Inflammatory macrophage (primary cell): ENCODE measurements around the gene GBP1.
"Not testable (repeated sequence)": the region's sequence is repeated elsewhere in the genome, so short reads cannot be mapped to it uniquely, and the experiment has no call there.

Experiments
- DNase-seq, 2 donors: peaks; one replicate each; pipeline ENCODE4 v3.0.0-alpha.2; 2020 to 2022

Gene GBP1

GRCh38 chr1:89051300-89051954 lies 13.6 kb downstream of the GBP1 start:
- DNase-seq = no peak

- no peak for DNase-seq
Observed at GRCh38 chr1:89050649-89051033, 14.4 kb downstream of the GBP1 start.

- not testable (repeated sequence) for DNase-seq
Observed at GRCh38 chr1:89049901-89050648, 14.9 kb downstream of the GBP1 start.

- DNase-seq = not testable (repeated sequence)
Observed at GRCh38 chr1:89049187-89049586, 15.8 kb downstream of the GBP1 start.

GRCh38 chr1:89047734-89048133 lies 17.3 kb downstream of the GBP1 start:
- no peak for DNase-seq

GRCh38 chr1:89046318-89047183 lies 18.5 kb downstream of the GBP1 start:
- DNase-seq = peak in 1 of 2 donors; percentile 22

GRCh38 chr1:89044970-89045721 lies 19.9 kb downstream of the GBP1 start:
- DNase-seq = no peak

GRCh38 chr1:89043940-89044339 lies 21.1 kb downstream of the GBP1 start:
- no peak for DNase-seq

- DNase-seq = no peak
Observed at GRCh38 chr1:89042491-89042890, 22.5 kb downstream of the GBP1 start.

GRCh38 chr1:89041721-89042120 lies 23.3 kb downstream of the GBP1 start:
- DNase-seq = peak in 1 of 2 donors; percentile 72

- DNase-seq = no peak
Observed at GRCh38 chr1:89041119-89041641, 23.8 kb downstream of the GBP1 start.

- no peak for DNase-seq
Observed at GRCh38 chr1:89040315-89040626, 24.7 kb downstream of the GBP1 start.

- DNase-seq = peak in 1 of 2 donors; percentile 28
Observed at GRCh38 chr1:89037186-89037585, 27.8 kb downstream of the GBP1 start.

- no peak for DNase-seq
Observed at GRCh38 chr1:89035080-89035479, 29.9 kb downstream of the GBP1 start.

- not testable (repeated sequence) for DNase-seq
Observed at GRCh38 chr1:89034004-89034403, 31.0 kb downstream of the GBP1 start.

- DNase-seq = not testable (repeated sequence)
Observed at GRCh38 chr1:89029051-89029450, 36.0 kb downstream of the GBP1 start.

GRCh38 chr1:89025928-89026327 lies 39.1 kb downstream of the GBP1 start:
- DNase-seq = peak in 1 of 2 donors; percentile 29

- DNase-seq = no peak
Observed at GRCh38 chr1:89023026-89023425, 42.0 kb downstream of the GBP1 start.

- DNase-seq = peak; percentile 41 to 78
Observed at GRCh38 chr1:89022167-89022959, 42.6 kb downstream of the GBP1 start, which contains the start of gene GBP3. GBP3 (minus strand) TSS chr1:89022866; CDS start chr1:89020721, 2,145 bp downstream.

GRCh38 chr1:89018318-89018717 lies 46.7 kb downstream of the GBP1 start:
- DNase-seq = not testable (repeated sequence)

- no peak for DNase-seq
Observed at GRCh38 chr1:89008511-89008910, 56.5 kb downstream of the GBP1 start.
